ENCODE measurements around the gene NAA10. TPM values are rescaled to one million over a fixed set of nuclear protein-coding genes. Genes with fewer than 3 reads are reported as not detected.

The NAA10 gene
- total and polyA plus RNA-seq, 2 donors from 2014 or later: 79.3 to 120 TPM

DNA sequence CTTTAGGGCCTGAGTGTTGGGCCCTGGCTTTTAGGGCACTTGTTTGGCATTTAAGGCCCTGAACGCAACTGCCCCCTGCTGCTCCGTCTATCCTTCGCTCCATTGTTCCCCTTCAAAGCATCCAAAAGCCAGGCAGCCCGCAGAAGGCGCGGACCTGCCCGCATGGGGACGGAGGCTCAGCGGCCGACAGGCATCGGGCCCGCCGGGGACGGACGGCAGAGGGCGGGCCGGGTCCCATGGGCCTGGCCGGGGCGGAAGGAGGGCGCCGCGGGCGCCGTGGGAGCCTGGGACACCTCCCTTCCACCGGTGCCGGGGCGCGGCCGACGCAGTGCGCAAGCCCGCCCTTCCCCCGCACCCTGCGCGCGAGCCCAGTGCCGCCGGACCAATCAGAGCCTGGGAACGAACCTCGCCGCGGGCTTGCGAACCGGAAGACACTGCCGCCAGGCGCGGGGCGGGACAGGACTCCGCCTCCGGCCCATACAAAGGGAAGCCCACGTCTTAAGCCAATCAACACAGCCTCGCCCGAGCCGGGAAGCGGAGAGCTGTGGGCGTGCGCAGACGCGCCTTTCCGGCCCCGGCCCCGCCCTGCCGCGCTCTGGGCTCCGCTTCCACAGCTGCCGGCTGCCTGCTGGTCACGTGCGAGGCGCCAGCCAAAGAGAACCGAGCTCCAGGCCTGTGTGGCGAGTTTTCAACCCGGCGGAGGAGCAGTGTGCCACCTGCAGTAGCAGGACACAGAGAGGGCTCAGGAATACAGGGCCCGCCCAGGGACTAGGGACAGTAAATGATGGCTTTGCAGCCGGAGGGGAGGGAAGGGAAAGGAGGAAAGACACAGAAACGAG, 6.7 kb downstream of the NAA10 start:
- DNase-seq (peak; percentile 96 to 99 (median 98)), FAIRE-seq (peak; percentile 87)
- Histone ChIP-seq H3K27ac (ENCODE audit: low read depth in 2 of 2, low read length in 2 of 2) (peak overlapping the region; percentile 96 to 97), H3K4me3 (ENCODE audit: low read length in 3 of 3) (peak overlapping the region; percentile 57 to 71 (median 61)), H3K4me1 (ENCODE audit: control insufficient read depth in 2 of 3, insufficient read depth in 2 of 3, low read depth in 1 of 3, low read length in 3 of 3) (peaks cover 0 to 18% (median 7%) of the 10 kb centered on the region in 3 donors), H3K27me3 (ENCODE audit: control insufficient read depth, insufficient read depth, low read length) (no peaks in the 10 kb centered on the region), H3K36me3 (ENCODE audit: control insufficient read depth in 2 of 3, insufficient read depth in 3 of 3, low read length in 3 of 3) (peaks cover 0 to 2% (median 0%) of the 10 kb centered on the region in 3 donors), H3K9me3 (ENCODE audit: control insufficient read depth in 2 of 3, insufficient read depth in 1 of 3, low read length in 3 of 3) (no peaks in the 10 kb centered on the region), H3K9ac (ENCODE audit: low read length in 3 of 3) (peak overlapping the region in 2 of 3 donors; percentile 79 to 86)
- intact Hi-C loops (cut with DNase I): no loop called here
- TF ChIP-seq, protein P1, sequence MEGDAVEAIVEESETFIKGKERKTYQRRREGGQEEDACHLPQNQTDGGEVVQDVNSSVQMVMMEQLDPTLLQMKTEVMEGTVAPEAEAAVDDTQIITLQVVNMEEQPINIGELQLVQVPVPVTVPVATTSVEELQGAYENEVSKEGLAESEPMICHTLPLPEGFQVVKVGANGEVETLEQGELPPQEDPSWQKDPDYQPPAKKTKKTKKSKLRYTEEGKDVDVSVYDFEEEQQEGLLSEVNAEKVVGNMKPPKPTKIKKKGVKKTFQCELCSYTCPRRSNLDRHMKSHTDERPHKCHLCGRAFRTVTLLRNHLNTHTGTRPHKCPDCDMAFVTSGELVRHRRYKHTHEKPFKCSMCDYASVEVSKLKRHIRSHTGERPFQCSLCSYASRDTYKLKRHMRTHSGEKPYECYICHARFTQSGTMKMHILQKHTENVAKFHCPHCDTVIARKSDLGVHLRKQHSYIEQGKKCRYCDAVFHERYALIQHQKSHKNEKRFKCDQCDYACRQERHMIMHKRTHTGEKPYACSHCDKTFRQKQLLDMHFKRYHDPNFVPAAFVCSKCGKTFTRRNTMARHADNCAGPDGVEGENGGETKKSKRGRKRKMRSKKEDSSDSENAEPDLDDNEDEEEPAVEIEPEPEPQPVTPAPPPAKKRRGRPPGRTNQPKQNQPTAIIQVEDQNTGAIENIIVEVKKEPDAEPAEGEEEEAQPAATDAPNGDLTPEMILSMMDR (IDR thresholded peaks at IDR 0.05; ENCODE audit: borderline replicate concordance, extremely low read depth, insufficient read depth): no peak

DNA sequence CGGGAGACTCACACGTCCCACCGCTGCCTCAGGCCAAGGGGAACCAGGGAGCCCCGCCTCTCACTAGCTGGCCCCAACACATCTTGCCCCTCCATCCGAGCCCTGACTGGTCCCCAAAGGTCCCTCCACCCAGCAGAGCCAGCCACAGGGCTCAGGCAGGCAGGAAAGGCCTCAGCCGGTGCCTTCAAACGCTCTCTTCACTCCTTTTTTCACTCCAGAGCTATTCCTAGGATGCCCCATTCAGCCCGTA, 7.2 kb downstream of the NAA10 start:
- peak overlapping the region; percentile 57 to 71 (median 61) for H3K4me3 ChIP-seq (ENCODE audit: low read length in 3 of 3)
- DNase-seq: peak in 1 of 5 donors; percentile 41
- H3K9me3 ChIP-seq (ENCODE audit: control insufficient read depth in 2 of 3, insufficient read depth in 1 of 3, low read length in 3 of 3): no peaks in the 10 kb centered on the region
- intact Hi-C loops (cut with DNase I): no loop called here
- TF ChIP-seq, protein P1 (IDR thresholded peaks at IDR 0.05; ENCODE audit: borderline replicate concordance, extremely low read depth, insufficient read depth): no peak
- H3K27ac ChIP-seq (ENCODE audit: low read depth in 2 of 2, low read length in 2 of 2): peak overlapping the region; percentile 96 to 97
- FAIRE-seq: no peak
- H3K36me3 ChIP-seq (ENCODE audit: control insufficient read depth in 2 of 3, insufficient read depth in 3 of 3, low read length in 3 of 3): peaks cover 0 to 2% (median 0%) of the 10 kb centered on the region in 3 donors
- H3K4me1 ChIP-seq (ENCODE audit: control insufficient read depth in 2 of 3, insufficient read depth in 2 of 3, low read depth in 1 of 3, low read length in 3 of 3): peaks cover 0 to 20% (median 7%) of the 10 kb centered on the region in 3 donors
- H3K27me3 ChIP-seq (ENCODE audit: control insufficient read depth, insufficient read depth, low read length): no peaks in the 10 kb centered on the region
- peak overlapping the region in 2 of 3 donors; percentile 79 to 86 for H3K9ac ChIP-seq (ENCODE audit: low read length in 3 of 3)

DNA sequence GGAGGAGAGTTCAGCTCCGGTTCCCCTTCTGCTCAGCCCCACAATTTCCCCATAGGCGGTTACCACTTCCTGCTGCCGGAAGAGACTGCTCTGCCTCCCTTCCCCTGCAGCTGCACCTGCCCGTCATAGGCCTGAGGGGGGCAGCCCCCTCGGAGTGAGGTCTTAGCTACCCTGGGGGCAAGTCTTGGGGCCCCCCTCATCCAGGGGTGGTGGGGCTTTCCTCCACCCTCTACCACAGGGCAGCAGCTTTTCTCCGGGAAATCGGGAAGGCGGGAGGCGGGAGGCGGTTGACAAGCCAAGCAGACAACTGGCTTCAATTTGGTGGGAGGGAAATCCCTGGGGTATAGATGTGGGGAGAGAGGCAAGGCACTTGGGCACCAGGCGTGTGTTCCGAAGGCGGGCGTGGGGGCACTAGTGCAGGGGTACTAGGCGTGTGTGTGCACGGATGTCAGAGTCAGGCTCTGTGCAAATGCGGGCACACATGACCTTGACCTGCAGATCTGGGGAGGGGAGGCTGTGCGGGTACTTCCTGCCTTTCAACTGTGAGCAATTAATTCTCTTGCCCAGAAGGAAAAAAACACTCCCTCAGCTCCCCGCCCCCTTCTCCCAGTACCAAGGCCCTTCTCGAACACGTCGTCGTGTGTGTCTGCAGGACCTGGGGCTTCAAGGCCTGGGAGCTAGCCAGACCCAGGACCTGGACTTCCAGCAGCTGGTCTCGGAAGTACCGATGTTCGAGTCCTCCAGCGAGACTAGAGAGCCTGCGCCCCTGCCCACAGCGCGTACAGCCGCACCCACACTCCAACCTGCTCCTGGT, 7.8 kb downstream of the NAA10 start:
- intact Hi-C loops (cut with DNase I): no loop called here

More for the DNA sequence above, 7.8 kb downstream of the NAA10 start:
- H3K4me1 ChIP-seq (ENCODE audit: control insufficient read depth in 2 of 3, insufficient read depth in 2 of 3, low read depth in 1 of 3, low read length in 3 of 3): peaks cover 0 to 20% (median 7%) of the 10 kb centered on the region in 3 donors
- H3K9me3 ChIP-seq (ENCODE audit: control insufficient read depth in 2 of 3, insufficient read depth in 1 of 3, low read length in 3 of 3): no peaks in the 10 kb centered on the region
- FAIRE-seq (no peak), DNase-seq (peak; percentile 55 to 85 (median 75))
- TF ChIP-seq, protein P1 (IDR thresholded peaks at IDR 0.05; ENCODE audit: borderline replicate concordance, extremely low read depth, insufficient read depth): no peak
- H3K9ac ChIP-seq (ENCODE audit: low read length in 3 of 3): peak overlapping the region in 2 of 3 donors; percentile 79 to 86
- peak overlapping the region; percentile 57 to 71 (median 61) for H3K4me3 ChIP-seq (ENCODE audit: low read length in 3 of 3)
- no peaks in the 10 kb centered on the region for H3K27me3 ChIP-seq (ENCODE audit: control insufficient read depth, insufficient read depth, low read length)
- H3K27ac ChIP-seq (ENCODE audit: low read depth in 2 of 2, low read length in 2 of 2): peak overlapping the region; percentile 96 to 97
- H3K36me3 ChIP-seq (ENCODE audit: control insufficient read depth in 2 of 3, insufficient read depth in 3 of 3, low read length in 3 of 3): peaks cover 0 to 2% (median 0%) of the 10 kb centered on the region in 3 donors

Measured in kidney (tissue), 14 donors.